HG03521 (cell line): ENCODE data around the gene BOC.

Experiments
- ATAC-seq: cut with Tn5 transposase; IDR thresholded peaks from one replicate; pipeline ENCODE4 v1.9.1; 2021; ENCODE audit warnings: mild to moderate bottlenecking, moderate library complexity; ENCODE audit not compliant: unreplicated experiment

Gene BOC

GRCh38 chr3:113330742-113331141, 119.4 kb downstream of the BOC start:
- ATAC-seq, result no peak

DNA sequence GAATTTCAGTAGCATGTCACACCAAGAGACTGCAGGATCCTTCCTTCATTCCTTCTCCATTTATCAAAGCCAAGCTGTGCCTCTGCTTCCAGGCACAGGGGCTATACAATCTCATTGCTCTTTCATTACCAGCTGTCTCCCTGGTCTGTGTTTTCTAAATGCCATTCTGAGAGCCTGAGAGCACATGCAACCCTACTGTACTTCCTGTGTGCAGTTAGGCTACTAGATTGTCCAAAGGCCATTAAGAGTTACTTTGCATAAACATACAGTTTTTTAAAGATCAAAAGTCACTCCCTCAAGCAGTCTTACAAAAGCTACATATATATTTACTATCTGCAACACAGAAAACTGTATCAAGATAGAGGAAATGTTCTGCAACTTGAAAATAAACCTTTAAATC, 119.8 kb downstream of the BOC start:
- no peak for ATAC-seq
